Fibroblast of villous mesenchyme (primary cell): ENCODE results near the gene POU2F1. TPM values are rescaled to one million over a fixed set of nuclear protein-coding genes. Genes with fewer than 3 reads are reported as not detected.
"Not testable (repeated sequence)": the region's sequence is repeated elsewhere in the genome, so short reads cannot be mapped to it uniquely, and the experiment has no call there.

Experiments used
- DNase-seq: peaks from one replicate; pipeline ENCODE4 v3.0.0-alpha.2; 2010; ENCODE audit warnings: low read depth
- H3K4me3 ChIP-seq: 2 replicates; pipeline ENCODE4 v1.5.1; 2011; ENCODE audit warnings: low read depth, mild to moderate bottlenecking, low read length
- CTCF ChIP-seq: IDR thresholded peaks from 2 replicates; pipeline ENCODE4 v1.5.1; 2012; ENCODE audit warnings: low read depth, mild to moderate bottlenecking, low read length; ENCODE audit not compliant: insufficient read depth
- total RNA-seq: library from RNA; depleted of rRNA; stranded (reverse); fragments of >200 nt; gene quantifications from 2 replicates; pipeline ENCODE4 v1.2.3, GENCODE V29; 2012

POU2F1 gene
- total RNA-seq, 1 donor = 6.9 TPM

GRCh38 chr1:167202049-167202448 is 18.6 kb upstream of the POU2F1 start:
- TF ChIP-seq CTCF = no peak
- DNase-seq = no peak
- no peak overlapping the region for H3K4me3 ChIP-seq

GRCh38 chr1:167205306-167206050 is 15.2 kb upstream of the POU2F1 start:
- peak; percentile 3 for DNase-seq
- not testable (repeated sequence) for H3K4me3 ChIP-seq

GRCh38 chr1:167206166-167206835 is 14.4 kb upstream of the POU2F1 start:
- no peak overlapping the region for H3K4me3 ChIP-seq
- DNase-seq = no peak
- no peak for TF ChIP-seq CTCF

GRCh38 chr1:167207940-167208623 is 12.6 kb upstream of the POU2F1 start:
- H3K4me3 ChIP-seq = no peak overlapping the region
- DNase-seq = no peak
- TF ChIP-seq CTCF = peak; percentile 25

GRCh38 chr1:167208624-167208976 is 12.1 kb upstream of the POU2F1 start:
- H3K4me3 ChIP-seq = no peak overlapping the region
- TF ChIP-seq CTCF = no peak
- no peak for DNase-seq

- DNase-seq = no peak
- TF ChIP-seq CTCF = no peak
- H3K4me3 ChIP-seq = no peak overlapping the region
These were observed 11.6 kb upstream of the POU2F1 start for GRCh38 chr1:167209044-167209443.

- no peak for TF ChIP-seq CTCF
- no peak for DNase-seq
- H3K4me3 ChIP-seq = no peak overlapping the region
These were observed 9.6 kb upstream of the POU2F1 start for GRCh38 chr1:167210966-167211674.
